HL-60 (cell line): ENCODE results near the gene USP44.

Experiments used
- DNase-seq, 2 experiments: peaks; one replicate each; pipeline ENCODE4 v3.0.0-alpha.2; 2010 to 2020; ENCODE audit warnings: low read depth in 1 of 2, low spot score in 1 of 2
- H3K27ac ChIP-seq: fragments of 250-450 bp; sonication (Bioruptor Pico); replicated peaks from 2 replicates; pipeline ENCODE4 v1.5.1; 2020; ENCODE audit warnings: mild to moderate bottlenecking, moderate library complexity
- H3K27me3 ChIP-seq: fragments of 250-450 bp; sonication (Bioruptor Pico); 2 replicates; pipeline ENCODE4 v1.5.1; 2021; ENCODE audit warnings: mild to moderate bottlenecking, moderate library complexity; ENCODE audit not compliant: insufficient read depth, poor library complexity, severe bottlenecking
- H3K4me3 ChIP-seq: replicated peaks from 2 replicates; pipeline ENCODE4 v1.5.1; 2011; ENCODE audit warnings: mild to moderate bottlenecking, control low read depth, low read length; ENCODE audit not compliant: insufficient read depth
- GABPA ChIP-seq: IDR thresholded peaks from 2 replicates; pipeline ENCODE4 v1.6.1; 2012; ENCODE audit warnings: low read depth
- POLR2AphosphoS5 ChIP-seq: IDR thresholded peaks from 2 replicates; pipeline ENCODE4 v1.6.1; 2012; ENCODE audit warnings: low read depth
- SPI1 ChIP-seq: IDR thresholded peaks from 2 replicates; pipeline ENCODE4 v1.6.1; 2012; ENCODE audit warnings: low read depth, mild to moderate bottlenecking, borderline replicate concordance
- TF ChIP-seq, protein P1 (sequence below): IDR thresholded peaks from 2 replicates; pipeline ENCODE4 v1.6.1; 2012; ENCODE audit warnings: low read depth; ENCODE audit not compliant: insufficient replicate concordance
- TF ChIP-seq, protein P2 (sequence below): IDR thresholded peaks from one replicate; pipeline ENCODE4 v1.5.1; 2011; ENCODE audit warnings: low read length, control low read depth, inconsistent platforms; ENCODE audit not compliant: insufficient read depth

The USP44 gene

DNA sequence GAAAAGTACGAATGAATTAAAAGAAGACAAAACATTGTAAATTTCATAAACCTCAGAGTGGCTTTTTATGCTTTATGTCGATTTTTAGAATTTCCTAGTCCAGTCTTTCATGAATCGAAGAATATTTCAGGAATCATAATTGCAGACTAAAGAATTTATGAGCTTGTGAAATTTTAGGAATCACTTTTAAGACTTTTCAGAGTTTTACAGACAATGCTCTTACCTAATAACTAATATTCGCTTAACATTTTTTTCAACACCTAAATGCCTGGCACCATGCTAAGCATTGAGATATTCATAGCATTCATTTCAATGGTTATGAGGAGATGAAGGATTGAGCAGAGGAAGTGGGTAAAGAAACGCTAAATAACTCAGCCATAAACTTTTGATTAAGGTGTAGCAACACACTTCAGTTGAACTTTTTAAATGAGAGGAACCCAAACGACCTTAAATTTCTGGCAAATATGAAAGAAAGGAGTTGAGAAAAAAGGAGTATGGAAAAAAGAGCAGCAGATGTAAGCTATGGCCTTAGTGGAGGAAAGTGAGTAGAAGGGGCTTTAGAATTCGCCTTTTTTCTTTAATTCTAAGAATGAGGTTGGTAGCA is 739 bp upstream of the USP44 start:
- Histone ChIP-seq H3K27me3 (peaks cover 11% of the 10 kb centered on the region), H3K27ac (no peak overlapping the region), H3K4me3 (no peak overlapping the region)
- TF ChIP-seq, protein P1, sequence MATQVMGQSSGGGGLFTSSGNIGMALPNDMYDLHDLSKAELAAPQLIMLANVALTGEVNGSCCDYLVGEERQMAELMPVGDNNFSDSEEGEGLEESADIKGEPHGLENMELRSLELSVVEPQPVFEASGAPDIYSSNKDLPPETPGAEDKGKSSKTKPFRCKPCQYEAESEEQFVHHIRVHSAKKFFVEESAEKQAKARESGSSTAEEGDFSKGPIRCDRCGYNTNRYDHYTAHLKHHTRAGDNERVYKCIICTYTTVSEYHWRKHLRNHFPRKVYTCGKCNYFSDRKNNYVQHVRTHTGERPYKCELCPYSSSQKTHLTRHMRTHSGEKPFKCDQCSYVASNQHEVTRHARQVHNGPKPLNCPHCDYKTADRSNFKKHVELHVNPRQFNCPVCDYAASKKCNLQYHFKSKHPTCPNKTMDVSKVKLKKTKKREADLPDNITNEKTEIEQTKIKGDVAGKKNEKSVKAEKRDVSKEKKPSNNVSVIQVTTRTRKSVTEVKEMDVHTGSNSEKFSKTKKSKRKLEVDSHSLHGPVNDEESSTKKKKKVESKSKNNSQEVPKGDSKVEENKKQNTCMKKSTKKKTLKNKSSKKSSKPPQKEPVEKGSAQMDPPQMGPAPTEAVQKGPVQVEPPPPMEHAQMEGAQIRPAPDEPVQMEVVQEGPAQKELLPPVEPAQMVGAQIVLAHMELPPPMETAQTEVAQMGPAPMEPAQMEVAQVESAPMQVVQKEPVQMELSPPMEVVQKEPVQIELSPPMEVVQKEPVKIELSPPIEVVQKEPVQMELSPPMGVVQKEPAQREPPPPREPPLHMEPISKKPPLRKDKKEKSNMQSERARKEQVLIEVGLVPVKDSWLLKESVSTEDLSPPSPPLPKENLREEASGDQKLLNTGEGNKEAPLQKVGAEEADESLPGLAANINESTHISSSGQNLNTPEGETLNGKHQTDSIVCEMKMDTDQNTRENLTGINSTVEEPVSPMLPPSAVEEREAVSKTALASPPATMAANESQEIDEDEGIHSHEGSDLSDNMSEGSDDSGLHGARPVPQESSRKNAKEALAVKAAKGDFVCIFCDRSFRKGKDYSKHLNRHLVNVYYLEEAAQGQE = no peak
- TF ChIP-seq, protein P2, sequence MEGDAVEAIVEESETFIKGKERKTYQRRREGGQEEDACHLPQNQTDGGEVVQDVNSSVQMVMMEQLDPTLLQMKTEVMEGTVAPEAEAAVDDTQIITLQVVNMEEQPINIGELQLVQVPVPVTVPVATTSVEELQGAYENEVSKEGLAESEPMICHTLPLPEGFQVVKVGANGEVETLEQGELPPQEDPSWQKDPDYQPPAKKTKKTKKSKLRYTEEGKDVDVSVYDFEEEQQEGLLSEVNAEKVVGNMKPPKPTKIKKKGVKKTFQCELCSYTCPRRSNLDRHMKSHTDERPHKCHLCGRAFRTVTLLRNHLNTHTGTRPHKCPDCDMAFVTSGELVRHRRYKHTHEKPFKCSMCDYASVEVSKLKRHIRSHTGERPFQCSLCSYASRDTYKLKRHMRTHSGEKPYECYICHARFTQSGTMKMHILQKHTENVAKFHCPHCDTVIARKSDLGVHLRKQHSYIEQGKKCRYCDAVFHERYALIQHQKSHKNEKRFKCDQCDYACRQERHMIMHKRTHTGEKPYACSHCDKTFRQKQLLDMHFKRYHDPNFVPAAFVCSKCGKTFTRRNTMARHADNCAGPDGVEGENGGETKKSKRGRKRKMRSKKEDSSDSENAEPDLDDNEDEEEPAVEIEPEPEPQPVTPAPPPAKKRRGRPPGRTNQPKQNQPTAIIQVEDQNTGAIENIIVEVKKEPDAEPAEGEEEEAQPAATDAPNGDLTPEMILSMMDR = no peak
- TF ChIP-seq POLR2AphosphoS5 (no peak), SPI1 (peak; percentile 19; the same call in 1 of the 2 replicates), GABPA (no peak)
- no peak for DNase-seq

DNA sequence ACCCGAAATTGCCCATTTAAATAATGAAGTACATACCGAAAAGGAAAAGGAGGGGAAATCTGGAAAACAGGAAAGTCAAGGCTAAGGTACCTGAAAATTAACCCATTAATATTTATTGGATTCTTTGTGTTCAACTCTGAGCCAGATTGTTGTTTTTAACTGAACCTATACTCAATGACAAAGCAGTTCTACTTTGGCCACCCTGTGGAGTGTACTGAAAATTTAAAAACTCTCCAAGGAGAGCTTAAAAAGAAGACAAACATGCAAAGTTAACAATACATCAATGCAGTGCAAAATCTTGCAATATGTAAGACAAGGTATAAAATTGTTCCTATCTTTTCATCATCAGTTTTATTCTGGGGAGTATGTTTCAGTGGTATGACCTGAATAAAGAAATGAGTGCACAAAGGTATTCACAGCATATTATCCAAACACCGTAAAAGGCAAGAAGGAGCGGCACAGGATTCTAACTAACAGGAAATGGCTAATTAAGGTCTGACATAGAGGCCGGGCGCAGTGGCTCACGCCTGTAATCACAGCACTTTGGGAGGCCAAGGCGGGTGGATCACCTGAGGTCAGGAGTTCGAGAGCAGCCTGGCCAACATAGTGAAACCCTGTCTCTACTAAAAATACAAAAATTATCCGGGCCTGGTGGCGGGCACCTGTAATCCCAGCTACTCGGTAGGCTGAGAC is 1.7 kb downstream of the USP44 start:
- TF ChIP-seq SPI1 (no peak), GABPA (no peak), POLR2AphosphoS5 (no peak)
- TF ChIP-seq, protein P2 = no peak
- TF ChIP-seq, protein P1 = no peak
- Histone ChIP-seq H3K27me3 (peaks cover 11% of the 10 kb centered on the region), H3K4me3 (no peak overlapping the region), H3K27ac (no peak overlapping the region)
- DNase-seq = no peak

DNA sequence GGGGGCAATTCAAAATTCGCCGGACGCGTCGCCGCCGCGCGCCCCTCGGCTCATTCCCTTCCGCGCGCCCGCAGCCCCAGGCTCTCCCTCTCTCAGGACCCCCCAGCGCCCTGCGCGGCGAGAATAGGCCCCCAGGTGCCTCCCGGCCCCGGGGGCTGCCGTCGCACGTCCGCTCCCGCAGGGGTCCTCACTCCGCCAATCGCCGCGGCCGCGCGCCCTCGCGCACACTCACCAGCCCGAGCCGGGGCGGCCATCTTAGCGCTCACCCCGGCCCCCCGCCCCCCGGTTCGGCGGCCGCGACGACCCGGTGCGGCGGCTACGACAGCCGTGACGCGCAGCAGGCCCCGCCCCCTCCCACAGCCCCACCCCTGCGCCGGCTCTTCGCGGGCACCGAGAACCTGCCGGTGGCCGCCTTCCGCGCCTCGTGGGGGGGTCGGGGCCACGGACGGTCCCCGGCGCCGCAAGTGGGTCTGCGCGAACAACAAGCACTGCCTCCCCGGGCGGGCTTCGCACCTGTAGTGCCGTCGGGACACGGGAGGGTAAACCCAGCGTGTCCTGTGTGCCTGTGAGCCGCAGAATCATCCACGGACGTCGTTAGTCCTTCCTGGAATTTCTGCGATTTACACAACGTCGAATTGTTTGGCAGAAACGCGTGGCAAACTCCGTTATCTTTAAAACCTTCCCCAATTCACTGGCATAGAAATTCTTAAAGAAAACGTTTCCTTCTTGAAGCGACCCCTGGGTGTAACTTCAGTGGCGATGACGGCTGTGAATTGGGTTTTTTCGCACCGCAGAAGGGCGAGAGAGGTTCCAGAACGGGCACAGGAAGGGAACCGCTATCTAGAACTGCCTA is 2.5 kb downstream of the USP44 start:
- H3K27ac ChIP-seq = no peak overlapping the region
- H3K27me3 ChIP-seq = peaks cover 11% of the 10 kb centered on the region
- DNase-seq = peak in 1 of 2 experiments; percentile 15
- H3K4me3 ChIP-seq = peak overlapping the region; percentile 85
- TF ChIP-seq, protein P2 = no peak
- TF ChIP-seq, protein P1 = peak; percentile 39
